BE2C (cell line): Measurements from ENCODE around the gene ADCY9.

Source experiments
- DNase-seq: peaks from one replicate; pipeline ENCODE4 v3.0.0-alpha.2; 2020
- H3K27me3 ChIP-seq: fragments of 250-450 bp; sonication (Bioruptor Pico); 2 replicates; pipeline ENCODE4 v1.5.1; 2020; ENCODE audit warnings: mild to moderate bottlenecking
- H3K36me3 ChIP-seq: fragments of 250-450 bp; sonication (Bioruptor Pico); 2 replicates; pipeline ENCODE4 v1.5.1; 2020; ENCODE audit warnings: mild to moderate bottlenecking
- H3K4me1 ChIP-seq: fragments of 250-450 bp; sonication (Bioruptor Pico); 2 replicates; pipeline ENCODE4 v1.5.1; 2020
- H3K4me3 ChIP-seq: 2 replicates; pipeline ENCODE4 v1.5.1; 2011; ENCODE audit warnings: low read depth, low read length
- H3K9me3 ChIP-seq: fragments of 250-450 bp; sonication (Bioruptor Pico); 2 replicates; pipeline ENCODE4 v1.5.1; 2020
- CTCF ChIP-seq: IDR thresholded peaks from 2 replicates; pipeline ENCODE4 v1.5.1; 2012; ENCODE audit warnings: mild to moderate bottlenecking, low read depth, low read length

The ADCY9 gene

GRCh38 chr16:4003166-4003565 lies 113.1 kb downstream of the ADCY9 start:
- Histone ChIP-seq H3K9me3 (no peaks in the 10 kb centered on the region), H3K27me3 (no peaks in the 10 kb centered on the region), H3K4me3 (no peak overlapping the region), H3K4me1 (peaks cover 3% of the 10 kb centered on the region; the same call in 1 of the 2 replicates), H3K36me3 (no peaks in the 10 kb centered on the region)
- TF ChIP-seq CTCF, result no peak
- DNase-seq, result no peak

- DNase-seq, result no peak
- Histone ChIP-seq H3K9me3 (no peaks in the 10 kb centered on the region), H3K27me3 (no peaks in the 10 kb centered on the region), H3K4me3 (no peak overlapping the region), H3K36me3 (no peaks in the 10 kb centered on the region), H3K4me1 (peaks cover 3% of the 10 kb centered on the region; the same call in 1 of the 2 replicates)
- no peak for TF ChIP-seq CTCF
Measured at GRCh38 chr16:4002121-4002520, 114.1 kb downstream of the ADCY9 start.

DNA sequence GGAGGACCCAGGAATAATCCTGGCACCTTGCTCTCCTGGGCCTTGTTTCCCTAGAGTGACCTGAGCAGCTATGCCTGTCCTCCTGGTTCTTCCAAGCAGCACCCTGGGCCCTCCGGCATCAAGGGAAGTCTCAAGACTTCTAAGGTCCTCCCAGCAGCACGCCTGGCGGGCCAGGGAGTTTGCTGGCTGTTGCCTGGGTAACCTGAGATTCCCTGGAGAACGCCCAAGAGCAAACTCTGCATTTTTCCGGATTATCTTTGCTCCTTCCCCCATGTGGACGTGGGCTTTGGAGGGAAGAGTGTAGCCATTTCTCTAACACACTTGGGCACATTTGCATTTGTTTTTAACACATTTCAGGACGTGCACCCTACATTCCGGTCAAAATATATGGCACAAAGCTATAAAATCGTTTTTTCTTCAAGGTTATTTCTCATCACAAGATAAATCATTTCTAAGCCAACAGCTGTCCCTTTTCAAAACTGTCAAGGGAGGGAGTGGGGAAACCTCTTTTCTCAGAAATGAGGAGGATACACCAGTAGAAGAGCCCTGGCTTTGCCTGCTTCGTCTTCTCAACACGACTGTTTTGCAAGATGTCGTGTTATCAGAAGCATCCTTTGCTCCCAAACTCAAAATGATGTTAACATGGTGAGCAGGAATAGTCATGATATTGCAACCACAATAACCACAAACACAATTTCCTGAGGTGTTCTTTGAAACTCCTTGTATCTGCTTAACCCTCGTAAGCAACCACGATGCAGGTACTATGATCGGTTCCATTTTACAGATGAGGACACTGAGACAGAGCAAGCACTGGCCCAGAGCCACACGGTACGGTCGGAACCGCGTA lies 116.5 kb downstream of the ADCY9 start:
- Histone ChIP-seq H3K9me3 (no peaks in the 10 kb centered on the region), H3K27me3 (no peaks in the 10 kb centered on the region), H3K4me3 (no peak overlapping the region), H3K4me1 (peaks cover 3% of the 10 kb centered on the region; the same call in 1 of the 2 replicates), H3K36me3 (no peaks in the 10 kb centered on the region)
- no peak for TF ChIP-seq CTCF
- no peak for DNase-seq

DNA sequence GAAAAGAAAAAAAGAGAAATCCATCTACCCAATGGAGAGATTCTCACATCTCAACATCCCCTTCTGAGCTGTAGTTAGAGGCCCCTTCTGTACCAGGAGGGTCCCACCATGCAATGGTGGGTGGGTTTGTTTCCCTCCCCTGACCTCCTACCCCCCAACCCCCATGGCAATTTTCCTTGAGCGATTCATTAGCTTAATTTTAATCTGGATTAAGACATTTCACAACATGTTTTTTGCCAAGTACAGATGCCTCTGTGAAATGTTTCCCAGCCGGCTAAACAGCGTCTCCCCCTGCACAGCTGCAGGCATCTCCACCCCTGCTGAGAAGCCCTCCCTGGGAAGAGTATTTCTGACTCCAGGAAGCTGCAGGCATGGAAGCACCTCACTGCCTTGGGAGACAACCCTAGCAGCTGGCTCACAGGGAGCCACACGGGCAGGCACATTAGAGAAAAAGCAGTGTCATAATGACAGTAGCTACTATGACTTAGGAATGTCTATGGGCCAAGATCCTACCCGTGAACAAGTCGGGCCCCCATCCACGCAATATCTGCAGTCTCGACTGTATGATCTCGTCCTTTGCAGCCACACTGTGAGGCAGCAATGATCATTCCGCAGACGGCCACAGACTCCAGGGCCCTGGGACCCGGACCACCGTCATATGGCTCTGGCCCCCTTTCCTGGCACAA lies 117.3 kb downstream of the ADCY9 start:
- H3K4me1 ChIP-seq, result peaks cover 3% of the 10 kb centered on the region; the same call in 1 of the 2 replicates
- H3K36me3 ChIP-seq, result no peaks in the 10 kb centered on the region
- no peak for DNase-seq
- no peaks in the 10 kb centered on the region for H3K9me3 ChIP-seq
- no peaks in the 10 kb centered on the region for H3K27me3 ChIP-seq
- H3K4me3 ChIP-seq, result no peak overlapping the region
- TF ChIP-seq CTCF, result no peak

- Histone ChIP-seq H3K36me3 (peaks cover 6% of the 10 kb centered on the region), H3K4me1 (peaks cover 3% of the 10 kb centered on the region; the same call in 1 of the 2 replicates), H3K4me3 (no peak overlapping the region), H3K9me3 (no peaks in the 10 kb centered on the region), H3K27me3 (no peaks in the 10 kb centered on the region)
- no peak for TF ChIP-seq CTCF
- no peak for DNase-seq
Measured at GRCh38 chr16:3997231-3997841, 118.9 kb downstream of the ADCY9 start.
